OCI-LY1 (cell line): ENCODE data around the gene BRD4.

Experiments used
- H2AFZ ChIP-seq: fragments of 200-600 bp; sonication (generic), shearing (Covaris generic); 2 replicates; pipeline ENCODE4 v1.6.0; 2014; ENCODE audit warnings: antibody characterized with exemption, mild to moderate bottlenecking, low read length
- H3F3A ChIP-seq: fragments of 200-600 bp; sonication (generic), shearing (Covaris generic); 2 replicates; pipeline ENCODE4 v1.6.0; 2014; ENCODE audit warnings: mild to moderate bottlenecking, antibody characterized with exemption, low read length, moderate library complexity; ENCODE audit not compliant: insufficient read depth
- H3K27ac ChIP-seq: fragments of 200-600 bp; sonication (generic); 2 replicates; pipeline ENCODE4 v1.5.1; 2014; ENCODE audit warnings: low read length, mixed run types, mild to moderate bottlenecking, low read depth; ENCODE audit not compliant: poor library complexity, severe bottlenecking
- H3K27me3 ChIP-seq: fragments of 200-600 bp; sonication (generic); 2 replicates; pipeline ENCODE4 v1.6.0; 2014; ENCODE audit warnings: antibody characterized with exemption, mild to moderate bottlenecking, low read length, moderate library complexity; ENCODE audit not compliant: insufficient read depth
- H3K36me3 ChIP-seq: fragments of 200-600 bp; sonication (generic); 2 replicates; pipeline ENCODE4 v1.6.1; 2014; ENCODE audit warnings: mild to moderate bottlenecking, antibody characterized with exemption, low read length, moderate library complexity, mixed read lengths; ENCODE audit not compliant: insufficient read depth
- H3K4me1 ChIP-seq: fragments of 200-600 bp; sonication (generic); 2 replicates; pipeline ENCODE4 v1.5.1; 2014; ENCODE audit warnings: mild to moderate bottlenecking, low read length, moderate library complexity; ENCODE audit not compliant: insufficient read depth, severe bottlenecking
- H3K4me2 ChIP-seq: fragments of 200-600 bp; sonication (generic), shearing (Covaris generic); 2 replicates; pipeline ENCODE4 v1.6.1; 2014; ENCODE audit warnings: low read length
- H3K4me3 ChIP-seq: fragments of 200-600 bp; sonication (generic); 2 replicates; pipeline ENCODE4 v1.5.1; 2014; ENCODE audit warnings: low read length, low read depth, mild to moderate bottlenecking, mixed read lengths; ENCODE audit not compliant: poor library complexity, severe bottlenecking
- H3K79me2 ChIP-seq: fragments of 200-600 bp; shearing (Covaris generic); 2 replicates; pipeline ENCODE4 v1.6.1; 2016; ENCODE audit warnings: mixed run types, low read length, mixed read lengths; ENCODE audit not compliant: insufficient read depth
- H3K9ac ChIP-seq: fragments of 200-600 bp; sonication (generic), shearing (Covaris generic); 2 replicates; pipeline ENCODE4 v1.6.1; 2014; ENCODE audit warnings: mild to moderate bottlenecking, low read length, mixed read lengths
- H3K9me2 ChIP-seq: fragments of 200-600 bp; sonication (generic), shearing (Covaris generic); 2 replicates; pipeline ENCODE4 v1.6.1; 2014; ENCODE audit warnings: low read depth, mild to moderate bottlenecking, low read length, mixed read lengths
- H3K9me3 ChIP-seq: fragments of 200-600 bp; shearing (Covaris generic); 2 replicates; pipeline ENCODE4 v1.6.1; 2014; ENCODE audit warnings: low read length, mixed read lengths
- H4K20me1 ChIP-seq: fragments of 200-600 bp; sonication (generic), shearing (Covaris generic); 2 replicates; pipeline ENCODE4 v1.6.0; 2016; ENCODE audit warnings: mild to moderate bottlenecking, low read length; ENCODE audit not compliant: insufficient read depth
- EZH2 ChIP-seq: fragments of 200-600 bp; sonication (generic), shearing (Covaris generic); IDR thresholded peaks from 2 replicates; pipeline ENCODE4 v1.8.0; 2017; ENCODE audit warnings: borderline replicate concordance, mixed run types, mild to moderate bottlenecking, antibody characterized with exemption, low read length, moderate library complexity, mixed read lengths
- TF ChIP-seq, protein P1 (sequence below): fragments of 200-600 bp; sonication (generic), shearing (Covaris generic); IDR thresholded peaks from 2 replicates; pipeline ENCODE4 v1.5.1; 2017; ENCODE audit warnings: mild to moderate bottlenecking, antibody characterized with exemption, low read length, moderate library complexity, mixed read lengths

BRD4 gene

DNA sequence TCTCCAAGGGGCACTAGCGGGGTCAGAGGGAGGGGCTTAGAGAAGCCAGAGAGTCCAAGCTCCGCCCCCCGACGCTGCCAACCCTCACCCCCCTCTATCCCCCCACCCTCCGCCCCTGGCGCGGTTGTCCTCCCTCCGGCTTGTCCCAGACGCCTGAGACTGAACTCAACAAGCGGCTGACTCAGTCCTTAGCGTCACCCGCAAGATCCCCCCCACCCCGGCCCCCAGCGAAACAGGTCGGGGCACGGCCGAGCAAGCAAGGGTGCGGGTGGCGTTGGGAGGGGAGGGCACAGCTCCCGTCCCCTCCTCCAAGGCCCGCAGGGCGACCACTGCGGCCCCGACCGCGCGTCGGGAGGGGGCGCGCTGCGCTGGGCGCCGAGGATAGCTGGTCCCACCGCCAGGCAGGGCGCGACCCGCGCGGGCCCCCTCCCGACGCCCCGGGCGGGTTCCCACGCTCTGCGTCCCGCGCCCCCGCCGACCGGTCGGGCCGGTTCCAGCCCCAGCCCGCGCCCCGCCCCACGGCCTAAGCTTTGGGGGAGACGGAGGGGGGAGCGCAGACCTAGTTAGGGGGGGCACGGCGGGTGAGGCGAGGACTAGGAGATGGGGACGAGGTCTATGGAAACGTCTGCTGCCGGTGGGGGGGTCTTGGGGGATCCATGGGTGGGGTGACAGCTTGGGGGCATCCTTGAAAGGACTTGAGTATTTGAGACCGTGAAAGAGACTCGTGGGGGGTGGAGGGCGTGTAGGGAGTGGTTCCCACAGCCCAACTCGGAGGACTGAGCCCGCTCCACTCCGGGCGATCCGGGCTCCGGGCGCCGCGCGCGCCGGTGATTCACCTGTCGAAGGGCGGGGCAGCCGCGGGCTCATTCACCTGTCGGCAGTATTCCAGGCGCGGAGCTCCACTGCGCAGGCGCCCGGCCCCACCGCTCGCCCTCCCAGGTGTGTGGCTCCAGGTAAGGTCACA lies 136.7 kb downstream of the BRD4 start:
- TF ChIP-seq, protein P1, sequence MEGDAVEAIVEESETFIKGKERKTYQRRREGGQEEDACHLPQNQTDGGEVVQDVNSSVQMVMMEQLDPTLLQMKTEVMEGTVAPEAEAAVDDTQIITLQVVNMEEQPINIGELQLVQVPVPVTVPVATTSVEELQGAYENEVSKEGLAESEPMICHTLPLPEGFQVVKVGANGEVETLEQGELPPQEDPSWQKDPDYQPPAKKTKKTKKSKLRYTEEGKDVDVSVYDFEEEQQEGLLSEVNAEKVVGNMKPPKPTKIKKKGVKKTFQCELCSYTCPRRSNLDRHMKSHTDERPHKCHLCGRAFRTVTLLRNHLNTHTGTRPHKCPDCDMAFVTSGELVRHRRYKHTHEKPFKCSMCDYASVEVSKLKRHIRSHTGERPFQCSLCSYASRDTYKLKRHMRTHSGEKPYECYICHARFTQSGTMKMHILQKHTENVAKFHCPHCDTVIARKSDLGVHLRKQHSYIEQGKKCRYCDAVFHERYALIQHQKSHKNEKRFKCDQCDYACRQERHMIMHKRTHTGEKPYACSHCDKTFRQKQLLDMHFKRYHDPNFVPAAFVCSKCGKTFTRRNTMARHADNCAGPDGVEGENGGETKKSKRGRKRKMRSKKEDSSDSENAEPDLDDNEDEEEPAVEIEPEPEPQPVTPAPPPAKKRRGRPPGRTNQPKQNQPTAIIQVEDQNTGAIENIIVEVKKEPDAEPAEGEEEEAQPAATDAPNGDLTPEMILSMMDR, result no peak
- TF ChIP-seq EZH2, result no peak
- Histone ChIP-seq H3K9me3 (no peaks in the 10 kb centered on the region), H3F3A (no peaks in the 10 kb centered on the region), H3K9me2 (no peaks in the 10 kb centered on the region), H3K36me3 (no peaks in the 10 kb centered on the region), H3K27me3 (no peaks in the 10 kb centered on the region), H3K4me3 (no peak overlapping the region), H4K20me1 (no peaks in the 10 kb centered on the region), H3K27ac (no peak overlapping the region), H3K9ac (no peak overlapping the region), H3K4me1 (no peaks in the 10 kb centered on the region), H3K79me2 (no peaks in the 10 kb centered on the region), H3K4me2 (no peak overlapping the region), H2AFZ (no peak overlapping the region)

DNA sequence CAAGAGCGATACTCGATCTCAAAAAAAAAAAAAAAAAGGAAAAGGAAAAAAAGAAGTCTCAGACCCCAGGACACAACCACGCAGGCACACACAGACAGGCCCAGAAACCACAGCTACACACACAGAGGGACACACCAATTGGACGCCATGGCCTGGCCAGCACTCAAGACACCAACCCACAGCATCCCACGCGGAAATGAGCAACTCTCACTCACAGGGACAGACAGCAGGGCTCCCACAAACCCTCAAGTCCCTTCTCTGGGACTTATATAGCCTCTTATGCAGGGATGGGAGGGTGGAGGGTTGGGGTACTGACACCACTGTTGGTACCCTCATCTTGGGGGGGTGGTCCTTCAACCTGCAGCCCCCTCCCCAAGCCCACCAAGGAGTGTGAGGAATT lies 137.4 kb downstream of the BRD4 start:
- no peaks in the 10 kb centered on the region for H3K36me3 ChIP-seq
- no peak overlapping the region for H2AFZ ChIP-seq
- no peak overlapping the region for H3K9ac ChIP-seq
- no peak overlapping the region for H3K4me3 ChIP-seq
- H3K9me3 ChIP-seq, result no peaks in the 10 kb centered on the region
- H3K4me2 ChIP-seq, result no peak overlapping the region
- H3K79me2 ChIP-seq, result no peaks in the 10 kb centered on the region
- H3K4me1 ChIP-seq, result no peaks in the 10 kb centered on the region
- no peaks in the 10 kb centered on the region for H3F3A ChIP-seq
- no peaks in the 10 kb centered on the region for H3K27me3 ChIP-seq
- H3K27ac ChIP-seq, result no peak overlapping the region
- no peaks in the 10 kb centered on the region for H3K9me2 ChIP-seq
- no peaks in the 10 kb centered on the region for H4K20me1 ChIP-seq
- no peak for TF ChIP-seq EZH2
- TF ChIP-seq, protein P1, result no peak

DNA sequence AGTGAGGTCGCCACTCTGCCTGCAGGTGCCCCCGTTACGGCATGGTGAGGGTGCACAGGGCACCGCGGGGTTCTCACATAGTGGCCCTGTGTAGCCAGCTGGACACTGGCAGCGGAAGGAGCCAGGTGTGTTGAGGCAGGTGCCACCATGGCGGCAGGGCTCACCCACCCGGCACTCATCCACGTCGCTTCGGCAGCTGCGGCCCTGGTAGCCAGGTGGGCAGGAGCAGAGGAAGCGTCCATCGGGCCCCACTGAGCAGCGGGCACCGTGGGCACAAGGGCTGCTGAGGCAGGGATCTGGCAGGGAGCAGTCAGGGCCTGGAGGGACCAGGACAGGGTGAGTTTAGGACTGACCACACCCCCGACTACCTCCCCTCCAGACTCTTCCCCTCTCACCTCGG lies 140.4 kb downstream of the BRD4 start:
- Histone ChIP-seq H3K4me2 (no peak overlapping the region), H3K79me2 (no peaks in the 10 kb centered on the region), H3K36me3 (no peaks in the 10 kb centered on the region), H3F3A (no peaks in the 10 kb centered on the region), H2AFZ (no peak overlapping the region), H3K9me3 (no peaks in the 10 kb centered on the region), H3K4me3 (no peak overlapping the region), H3K9ac (no peak overlapping the region), H3K27ac (no peak overlapping the region), H4K20me1 (no peaks in the 10 kb centered on the region), H3K27me3 (no peaks in the 10 kb centered on the region), H3K4me1 (no peaks in the 10 kb centered on the region), H3K9me2 (no peaks in the 10 kb centered on the region)
- TF ChIP-seq, protein P1, result no peak
- TF ChIP-seq EZH2, result no peak
